ENCODE measurements around the gene PGM2. TPM values are rescaled to one million over a fixed set of nuclear protein-coding genes. Genes with fewer than 3 reads are reported as not detected.
"Not testable (repeated sequence)": the region's sequence is repeated elsewhere in the genome, so short reads cannot be mapped to it uniquely, and the experiment has no call there.

Gene PGM2
- total RNA-seq (10 to 100 TPM; 30.0 to 42.3 (median 33.8) TPM), polyA plus RNA-seq (10 to 100 TPM in 2 of 3 donors, 1 to 10 TPM in 1; 7.2 to 15.6 (median 13.9) TPM)

GRCh38 chr4:37826295-37827029 lies at the start of gene PGM2:
Gene PGM2 (plus strand): TSS chr4:37826686. CDS start chr4:37826733, 47 bp downstream.
- WGBS, 2 donors: 1% methylated on average over 57 of the region's 57 CpGs
- peaks cover 0 to 34% (median 22%) of the 10 kb centered on the region in 4 donors for H3K4me1 ChIP-seq
- DNase-seq: peak; percentile 93
- peak within 1 kb of the TSS; percentile 83 to 94 (median 84) for H3K27ac ChIP-seq
- no peaks in the 10 kb centered on the region for H3K9me3 ChIP-seq
- H3K36me3 ChIP-seq: peaks cover 0 to 18% (median 7%) of the 10 kb centered on the region in 4 donors
- peak within 1 kb of the TSS; percentile 71 to 87 (median 83) for H3K4me3 ChIP-seq
- peak in 1 of 4 experiments; percentile 7 for TF ChIP-seq CTCF (IDR thresholded peaks at IDR 0.05)
- peak in 1 of 4 donors; percentile 4 for TF ChIP-seq EP300 (IDR thresholded peaks at IDR 0.05)
- TF ChIP-seq POLR2A (IDR thresholded peaks at IDR 0.05): peak; percentile 76 to 88
- TF ChIP-seq POLR2AphosphoS5 (IDR thresholded peaks at IDR 0.05): peak; percentile 93 to 97 (median 96)
- no peaks in the 10 kb centered on the region for H3K27me3 ChIP-seq
- intact Hi-C loops (cut with DNase I): loop anchor here (1.0 to 5.0 kb wide), 4 partner anchors 64 to 223 kb away; partner anchors contain the start of gene TBC1D1

DNA sequence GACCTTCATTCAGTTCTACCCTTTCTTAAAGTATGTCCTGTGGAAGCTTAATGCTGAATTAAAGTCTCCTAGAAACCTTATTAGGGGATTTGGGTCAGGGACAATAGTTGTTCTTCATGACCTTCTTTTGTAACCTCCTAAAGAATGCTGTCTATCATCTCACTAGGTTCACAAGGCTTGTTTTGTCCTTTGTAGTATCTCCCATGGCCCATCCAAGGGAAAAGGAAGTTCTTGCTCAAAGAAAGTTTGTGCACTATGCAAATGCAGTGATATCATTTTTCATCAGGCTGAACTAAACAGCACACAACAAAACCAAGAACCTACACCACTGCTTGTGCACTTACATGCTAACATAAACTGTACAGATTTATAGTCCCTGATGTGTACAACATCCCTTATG lies 46.6 kb upstream of the PGM2 start:
- no peak overlapping the region for H3K4me3 ChIP-seq
- TF ChIP-seq POLR2A (IDR thresholded peaks at IDR 0.05): no peak
- TF ChIP-seq POLR2AphosphoS5 (IDR thresholded peaks at IDR 0.05): no peak
- no peak for TF ChIP-seq EP300 (IDR thresholded peaks at IDR 0.05)
- no peak for TF ChIP-seq CTCF (IDR thresholded peaks at IDR 0.05)
- DNase-seq: no peak
- H3K27ac ChIP-seq: no peak overlapping the region
- H3K4me1 ChIP-seq: no peaks in the 10 kb centered on the region
- H3K9me3 ChIP-seq: no peaks in the 10 kb centered on the region
- intact Hi-C loops (cut with DNase I): no loop called here
- H3K36me3 ChIP-seq: no peaks in the 10 kb centered on the region
- no peaks in the 10 kb centered on the region for H3K27me3 ChIP-seq

DNA sequence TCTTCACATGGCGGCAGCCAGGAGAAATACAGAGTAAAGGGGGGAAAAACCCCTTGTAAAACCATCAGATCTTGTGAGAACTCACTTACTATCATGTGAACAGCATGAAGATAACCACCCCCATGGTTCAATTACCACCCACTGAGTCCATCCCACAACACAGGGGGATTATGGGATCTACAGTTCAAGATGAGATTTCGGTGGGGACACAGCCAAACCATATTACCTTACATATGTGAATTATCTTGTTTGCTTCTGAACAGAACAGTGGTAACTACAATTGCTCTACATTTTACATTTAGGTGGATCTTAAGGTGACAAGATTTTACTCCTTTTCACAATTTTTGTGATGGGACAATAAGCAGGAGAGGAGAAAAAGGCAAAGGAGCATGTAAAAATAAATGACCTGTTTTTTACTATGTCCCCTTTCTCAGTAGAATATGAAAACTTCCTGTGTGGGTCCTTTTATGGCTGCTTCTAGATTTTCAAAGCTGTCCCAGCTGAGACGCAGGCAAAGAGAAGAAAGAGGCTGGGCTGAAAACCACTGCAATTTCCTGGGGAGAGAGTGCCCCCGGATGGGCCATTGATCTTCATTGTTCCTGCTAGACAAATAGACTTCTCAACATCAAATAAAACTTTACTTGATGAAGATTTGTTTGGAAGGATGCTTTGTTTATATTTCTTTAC lies 45.9 kb upstream of the PGM2 start:
- WGBS, 2 donors: 40 to 48% methylated on average over 4 of the region's 4 CpGs
- no peaks in the 10 kb centered on the region for H3K36me3 ChIP-seq
- intact Hi-C loops (cut with DNase I): no loop called here
- no peaks in the 10 kb centered on the region for H3K4me1 ChIP-seq
- no peaks in the 10 kb centered on the region for H3K9me3 ChIP-seq
- no peak overlapping the region for H3K27ac ChIP-seq
- TF ChIP-seq EP300 (IDR thresholded peaks at IDR 0.05) (no peak), CTCF (IDR thresholded peaks at IDR 0.05) (no peak), POLR2AphosphoS5 (IDR thresholded peaks at IDR 0.05) (no peak), POLR2A (IDR thresholded peaks at IDR 0.05) (no peak)
- H3K4me3 ChIP-seq: no peak overlapping the region
- H3K27me3 ChIP-seq: no peaks in the 10 kb centered on the region
- DNase-seq: no peak

DNA sequence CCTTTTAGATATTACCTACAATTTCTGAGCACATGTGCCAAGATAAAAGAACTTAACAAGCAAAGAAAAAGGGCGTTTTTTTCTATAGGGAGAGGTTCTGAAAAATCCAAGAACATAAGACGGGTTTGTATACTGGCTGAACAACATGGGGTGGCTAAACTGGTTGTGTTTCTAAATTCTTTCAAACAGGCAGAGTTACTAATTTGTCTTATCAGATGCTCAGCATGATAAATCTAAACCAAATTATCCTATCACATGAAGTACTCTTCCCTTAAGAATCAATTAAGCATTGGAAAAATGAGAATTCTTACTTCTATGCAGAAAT lies 45.4 kb upstream of the PGM2 start:
- Histone ChIP-seq H3K27me3 (no peaks in the 10 kb centered on the region), H3K27ac (no peak overlapping the region), H3K4me3 (no peak overlapping the region), H3K9me3 (no peaks in the 10 kb centered on the region), H3K36me3 (no peaks in the 10 kb centered on the region), H3K4me1 (no peaks in the 10 kb centered on the region)
- no peak for TF ChIP-seq POLR2AphosphoS5 (IDR thresholded peaks at IDR 0.05)
- TF ChIP-seq POLR2A (IDR thresholded peaks at IDR 0.05): no peak
- TF ChIP-seq CTCF (IDR thresholded peaks at IDR 0.05): no peak
- TF ChIP-seq EP300 (IDR thresholded peaks at IDR 0.05): no peak
- 26 to 48% methylated on average over 2 of the region's 2 CpGs for WGBS, 2 donors
- intact Hi-C loops (cut with DNase I): no loop called here
- DNase-seq: no peak

DNA sequence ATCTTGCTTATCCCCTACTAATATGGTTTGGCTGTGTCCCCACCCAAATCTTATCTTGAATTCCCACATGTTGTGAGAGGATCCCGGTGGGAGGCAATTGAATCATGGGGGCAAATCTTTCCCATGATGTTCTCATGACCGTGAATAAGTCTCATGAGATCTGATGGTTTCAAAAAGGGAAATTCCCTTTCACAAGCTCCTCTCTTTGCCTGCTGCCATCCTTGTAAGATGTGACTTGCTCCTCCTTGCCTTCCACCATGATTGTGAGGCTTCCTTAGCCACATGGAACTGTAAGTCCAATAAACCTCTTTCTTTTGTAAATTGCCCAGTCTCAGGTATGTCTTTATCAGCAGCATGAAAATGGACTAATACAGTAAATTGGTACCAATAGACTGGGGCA lies 40.2 kb upstream of the PGM2 start:
- H3K27ac ChIP-seq; intact Hi-C loops (cut with DNase I); H3K4me3 ChIP-seq; H3K27me3 ChIP-seq; H3K4me1 ChIP-seq; DNase-seq; H3K36me3 ChIP-seq; H3K9me3 ChIP-seq: not testable (repeated sequence)
- 90 to 94% methylated on average over 2 of the region's 2 CpGs for WGBS, 2 donors

DNA sequence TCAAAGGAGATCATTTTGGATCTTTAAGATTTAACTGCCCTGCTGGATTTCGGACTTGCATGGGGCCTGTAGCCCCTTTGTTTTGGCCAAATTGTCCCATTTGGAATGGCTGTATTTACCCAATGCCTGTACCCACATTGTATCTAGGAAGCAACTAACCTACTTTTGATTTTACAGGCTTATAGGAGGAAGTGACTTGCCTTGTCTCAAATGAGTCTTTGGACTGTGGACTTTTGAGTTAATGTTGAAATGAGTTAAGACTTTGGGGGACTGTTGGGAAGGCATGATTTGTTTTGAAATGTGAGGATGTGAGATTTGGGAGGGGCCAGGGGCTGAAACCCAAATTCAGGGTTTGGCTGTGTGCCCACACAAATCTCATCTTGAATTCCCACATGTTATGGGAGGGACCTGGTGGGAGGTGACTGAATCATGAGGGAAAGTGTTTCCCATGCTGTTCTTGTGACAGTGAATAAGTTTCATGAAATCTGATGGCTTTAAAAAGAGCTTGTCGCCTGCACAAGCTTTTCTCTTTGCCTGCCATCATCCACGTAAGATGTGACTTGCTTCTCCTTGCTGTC lies 38.5 kb upstream of the PGM2 start:
- H3K36me3 ChIP-seq; intact Hi-C loops (cut with DNase I); DNase-seq; H3K27ac ChIP-seq; H3K9me3 ChIP-seq; H3K4me1 ChIP-seq; H3K27me3 ChIP-seq; H3K4me3 ChIP-seq: not testable (repeated sequence)
- WGBS, 2 donors: 78 to 87% methylated on average over 3 of the region's 3 CpGs

Data from sigmoid colon (tissue), 7 donors.